NCI-H69 (cell line): Measurements from ENCODE around the gene STAM2.
"Not testable (repeated sequence)": the region's sequence is repeated elsewhere in the genome, so short reads cannot be mapped to it uniquely, and the experiment has no call there.

Experiments used
- DNase-seq: peaks from one replicate; lab custom pipeline; 2025; lab: John Stamatoyannopoulos, UW

STAM2 gene

GRCh38 chr2:152106464-152106863 is 69.1 kb downstream of the STAM2 start:
- DNase-seq: no peak

DNA sequence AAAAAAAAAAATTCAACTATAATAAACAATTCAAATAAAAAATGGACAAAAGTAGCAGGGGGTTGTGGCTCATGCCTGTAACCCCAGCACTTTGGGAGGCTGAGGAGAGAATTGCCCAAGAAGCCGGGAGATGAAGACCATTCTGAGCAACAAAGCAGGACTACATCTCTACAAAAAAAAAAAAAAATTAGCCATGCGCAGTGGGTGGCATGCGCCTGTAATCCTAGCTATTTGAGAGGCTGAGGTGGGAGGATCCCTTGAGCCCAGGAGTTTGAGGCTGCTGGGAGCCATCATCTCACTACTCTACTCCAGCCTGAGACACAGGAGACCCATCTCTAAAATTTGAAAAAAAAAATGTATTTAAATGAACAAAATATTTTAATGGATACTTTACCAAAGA is 72.3 kb downstream of the STAM2 start:
- DNase-seq: no peak

DNA sequence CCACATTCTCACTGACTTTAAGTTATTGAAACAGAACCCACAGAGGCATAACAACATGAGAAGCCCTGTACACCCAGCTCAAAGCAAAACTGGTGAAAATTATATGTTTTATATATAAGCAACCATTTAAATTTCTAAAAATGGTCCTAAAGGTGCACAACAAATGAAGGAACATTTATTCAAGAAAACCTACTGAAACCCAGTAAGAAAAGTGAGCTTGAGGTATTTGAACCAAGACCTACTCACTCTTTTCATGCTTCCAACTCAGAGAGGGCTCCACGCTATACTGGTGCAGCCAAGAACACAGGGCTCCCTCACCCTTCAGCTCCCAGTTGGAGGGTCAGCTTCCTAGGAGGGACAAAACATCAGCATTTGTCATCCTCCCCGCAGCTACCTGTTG is 74.6 kb downstream of the STAM2 start:
- no peak for DNase-seq

DNA sequence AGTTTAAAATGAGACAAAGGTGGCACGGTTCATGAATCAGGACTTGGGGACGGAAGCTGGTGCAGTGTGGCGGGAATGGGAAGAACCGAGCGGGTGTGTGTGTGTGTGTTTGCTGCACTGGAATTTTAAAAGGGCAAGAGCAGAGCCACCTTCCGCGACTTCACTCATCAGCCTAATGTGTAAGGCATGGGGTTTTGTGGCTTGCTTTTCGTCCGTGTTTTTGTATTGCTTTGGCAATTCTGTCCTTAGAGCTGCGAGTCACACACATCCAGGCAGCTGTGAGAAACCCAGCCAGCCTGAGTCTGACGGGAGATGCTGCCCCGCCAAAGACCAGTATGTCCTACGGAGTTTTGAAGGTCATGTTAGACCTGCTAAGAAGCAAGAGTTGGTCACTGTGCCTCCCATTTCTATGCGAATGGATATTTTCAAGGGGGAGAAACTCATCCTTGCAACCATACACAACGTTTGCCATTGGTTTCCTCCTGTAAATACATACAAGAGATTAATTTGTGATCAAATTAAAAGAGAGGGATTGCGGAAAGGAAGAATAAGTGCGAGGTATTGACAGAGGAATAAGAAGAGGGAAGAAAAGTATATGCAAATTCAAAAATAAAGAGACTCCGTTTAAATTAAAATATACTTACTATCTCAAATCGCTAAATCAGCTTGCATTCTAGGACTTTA is 76.1 kb downstream of the STAM2 start:
- DNase-seq: peak; percentile 15

DNA sequence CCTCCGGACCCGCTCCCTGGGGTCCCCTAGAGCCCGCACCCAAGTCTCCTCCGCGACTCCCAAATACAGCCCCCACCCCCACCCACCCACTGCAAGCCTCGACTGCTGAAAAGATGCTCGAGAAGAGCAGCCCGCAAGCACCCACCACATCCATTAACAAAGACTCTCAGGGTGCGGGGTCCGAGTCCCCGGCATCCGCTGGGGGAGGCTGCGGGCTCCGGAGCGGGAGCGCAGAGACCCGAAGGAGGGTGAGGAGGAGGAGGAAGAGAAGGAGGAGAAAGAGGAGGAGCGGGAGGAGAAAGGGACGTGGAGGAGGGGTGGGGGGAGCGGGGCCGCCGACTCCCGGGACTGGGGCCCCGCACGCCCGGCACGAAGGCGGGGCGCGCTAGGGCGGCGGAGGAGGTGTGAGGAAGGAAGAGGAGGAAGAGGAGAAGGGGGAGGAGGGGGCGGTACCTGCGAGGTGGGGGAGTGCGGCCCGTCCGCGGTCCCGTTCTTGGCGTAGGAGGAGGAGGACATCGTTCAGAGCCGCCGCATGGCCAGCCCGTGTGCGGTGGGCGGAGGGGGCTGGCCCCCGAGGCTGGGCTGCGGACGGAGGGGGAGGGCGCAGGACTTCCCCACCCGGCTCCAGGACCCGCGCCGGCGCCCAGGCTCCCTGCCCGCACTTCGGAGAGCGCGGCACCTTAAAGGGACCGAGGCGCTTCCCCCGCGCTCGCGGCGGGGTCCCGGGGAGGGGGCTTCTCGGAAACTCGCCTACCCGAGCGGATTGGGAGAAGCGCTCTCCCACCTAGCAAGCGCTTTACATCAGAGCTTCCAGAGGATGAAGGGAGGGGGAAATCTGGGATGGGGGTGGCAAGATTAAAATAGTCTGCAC is 76.8 kb downstream of the STAM2 start, which contains the start of gene CACNB4:
TSS of gene CACNB4 (minus strand) at position 549 of the 871 bp plus-strand sequence.
- DNase-seq: peak; percentile 31

DNA sequence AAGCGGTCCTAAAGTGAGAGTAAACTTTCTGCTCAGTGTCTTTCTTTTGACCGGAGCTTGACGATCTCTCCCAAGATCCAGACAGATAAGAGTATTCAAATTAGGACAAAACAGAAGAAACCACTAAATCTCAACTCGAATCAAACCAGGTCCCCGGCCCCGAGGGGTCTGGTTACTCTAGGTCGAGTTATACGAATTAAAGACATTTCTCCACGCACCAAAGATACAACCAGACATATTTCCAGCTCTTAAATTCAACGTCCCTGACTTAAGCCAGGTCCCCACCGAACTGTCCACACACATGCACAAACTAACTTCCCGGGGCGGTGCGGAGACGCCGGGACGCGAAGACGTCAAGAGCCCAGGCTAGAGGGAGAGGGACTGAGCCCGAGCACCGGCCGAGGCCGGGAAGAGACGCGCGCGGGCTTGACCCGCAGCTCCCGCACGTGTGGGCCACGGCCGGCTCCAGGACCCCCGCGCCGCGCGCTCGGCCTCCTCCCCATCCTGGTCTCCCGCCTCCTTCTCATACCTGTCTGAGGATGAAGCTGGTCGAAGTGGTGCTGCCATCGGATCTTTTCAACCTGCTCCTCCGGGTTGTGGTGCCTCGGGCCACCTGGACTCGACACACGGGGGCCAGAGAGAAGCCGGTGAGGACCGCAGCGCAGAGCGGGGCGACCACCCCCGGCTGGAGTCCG is 77.6 kb downstream of the STAM2 start:
- DNase-seq: peak; percentile 20

- DNase-seq: peak; percentile 18
Measured at GRCh38 chr2:152097290-152097800, 78.2 kb downstream of the STAM2 start.

- no peak for DNase-seq
Measured at GRCh38 chr2:152095146-152095545, 80.4 kb downstream of the STAM2 start.

GRCh38 chr2:152094014-152094413 is 81.5 kb downstream of the STAM2 start:
- no peak for DNase-seq

DNA sequence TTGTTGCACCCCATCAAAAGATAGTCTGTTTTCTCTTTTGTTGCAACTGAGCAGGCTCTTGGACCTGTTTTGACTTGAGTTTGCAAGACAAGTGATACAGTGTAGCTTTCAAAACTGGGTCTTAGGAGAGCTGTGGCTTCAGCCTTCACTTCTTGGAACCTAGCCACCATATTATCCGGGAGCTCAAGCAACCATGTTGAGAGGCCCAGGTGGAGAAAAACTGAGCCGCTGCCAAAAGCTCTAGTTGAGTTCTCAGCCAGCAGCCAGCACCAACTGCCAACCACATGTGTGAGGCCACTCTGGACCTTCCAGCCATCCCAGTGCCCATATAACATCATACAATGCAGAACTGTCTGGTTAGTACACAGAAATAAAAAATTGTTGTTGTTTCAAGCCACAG is 82.1 kb downstream of the STAM2 start:
- peak; percentile 1 for DNase-seq

GRCh38 chr2:152092095-152092494 is 83.5 kb downstream of the STAM2 start:
- DNase-seq: no peak

GRCh38 chr2:152090726-152091125 is 84.8 kb downstream of the STAM2 start:
- DNase-seq: not testable (repeated sequence)

GRCh38 chr2:152089238-152089637 is 86.3 kb downstream of the STAM2 start:
- no peak for DNase-seq

GRCh38 chr2:152088006-152088405 is 87.6 kb downstream of the STAM2 start:
- DNase-seq: no peak

GRCh38 chr2:152086231-152086630 is 89.3 kb downstream of the STAM2 start:
- DNase-seq: peak; percentile 1

DNA sequence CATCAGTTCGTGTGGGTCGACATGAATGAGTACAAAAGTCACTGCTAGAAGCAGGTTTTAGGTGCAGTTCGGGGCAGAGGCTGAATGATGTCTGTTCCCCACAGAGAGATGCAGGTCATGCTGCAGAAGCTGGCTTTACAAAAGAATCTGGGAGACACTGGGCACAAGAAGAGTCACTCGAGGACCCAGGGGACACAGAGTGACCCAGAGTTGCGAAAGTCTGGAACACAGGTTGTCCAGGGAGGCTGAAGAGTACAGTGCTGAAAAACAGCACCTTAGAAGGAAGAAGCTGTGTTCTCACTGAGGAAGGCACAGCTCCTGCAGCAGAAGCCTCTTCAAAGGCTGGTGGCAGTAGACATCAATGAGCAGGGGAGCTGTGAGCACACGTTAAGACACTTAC is 91.5 kb downstream of the STAM2 start:
- no peak for DNase-seq

DNA sequence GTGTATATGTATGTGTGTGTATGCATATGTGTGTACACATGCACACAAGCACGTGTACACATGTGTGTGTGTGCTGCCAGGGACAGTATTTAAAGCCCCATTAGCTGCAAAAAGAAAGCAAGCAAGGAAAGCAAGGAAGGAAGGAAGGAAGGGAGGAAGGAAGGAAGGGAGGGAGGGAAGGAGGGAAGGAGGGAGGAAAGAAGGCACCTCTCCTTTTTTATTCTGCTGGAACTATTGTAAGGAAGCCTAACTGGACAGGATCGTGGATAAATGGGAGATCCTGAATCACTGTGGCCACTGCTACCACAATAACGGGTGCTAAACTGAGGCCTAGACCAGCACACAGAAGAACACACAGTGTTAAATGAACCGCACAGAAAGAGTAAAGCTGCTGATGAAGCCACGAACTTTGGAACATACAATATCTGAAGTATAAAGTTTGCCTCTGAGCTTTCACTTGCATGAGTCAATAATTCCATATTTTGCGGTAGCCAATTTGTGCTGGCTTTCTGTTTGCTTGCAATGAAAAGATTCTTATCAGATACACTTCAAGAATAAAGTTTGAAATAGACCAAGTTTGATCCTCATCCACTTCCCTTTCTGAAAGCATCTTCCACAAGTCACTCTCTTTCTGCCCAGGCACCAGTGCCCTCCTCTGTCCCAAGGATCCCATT is 92.2 kb downstream of the STAM2 start:
- no peak for DNase-seq

- DNase-seq: no peak
Measured at GRCh38 chr2:152078662-152079061, 96.9 kb downstream of the STAM2 start.

DNA sequence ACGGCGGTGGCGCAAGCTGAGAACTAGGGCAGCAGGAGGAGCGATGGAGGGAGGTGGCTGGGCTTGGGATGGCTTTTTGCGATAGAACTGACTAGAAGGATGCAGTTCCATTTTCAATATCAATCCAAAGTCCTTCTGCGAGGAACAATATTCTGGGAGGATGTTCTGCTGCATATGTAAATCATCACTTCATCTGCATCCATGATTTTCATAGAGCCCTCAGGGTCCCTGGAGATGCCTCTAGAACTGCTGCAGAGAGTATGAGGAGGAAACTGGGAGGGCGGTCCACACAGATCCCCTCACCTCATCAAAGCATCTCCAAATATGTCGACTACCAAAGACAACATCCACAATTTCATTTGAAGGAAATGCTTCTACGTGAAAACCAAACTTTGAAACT is 97.5 kb downstream of the STAM2 start:
- DNase-seq: no peak

DNA sequence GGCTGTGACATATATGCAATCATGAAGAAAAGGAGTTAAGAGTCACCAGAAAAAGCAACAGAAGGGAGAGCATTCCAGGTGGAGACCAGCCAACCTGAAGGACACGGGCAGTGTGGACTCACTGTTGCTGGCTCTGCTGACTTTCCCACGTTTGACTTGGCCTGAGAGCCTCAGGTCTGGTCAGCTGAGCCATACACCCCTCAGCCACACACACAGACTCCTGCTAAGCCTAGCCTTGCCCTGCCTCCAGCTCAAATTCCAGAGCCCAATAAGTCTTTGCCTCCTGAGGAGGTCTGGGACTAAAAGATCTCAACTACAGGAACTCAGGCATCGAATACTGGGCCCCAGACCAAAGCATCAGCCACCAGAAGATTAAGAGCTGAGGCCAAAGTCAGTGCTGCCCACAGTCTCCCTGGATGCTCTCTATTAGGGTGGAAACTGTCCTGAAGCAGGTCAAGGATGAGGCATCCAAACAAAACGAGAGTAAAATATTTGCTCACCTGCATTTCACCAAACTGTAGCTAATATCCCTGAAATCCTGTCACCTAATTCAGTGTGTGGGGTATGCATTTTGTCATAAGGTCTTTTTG is 100.0 kb downstream of the STAM2 start:
- no peak for DNase-seq

- DNase-seq: no peak
Measured at GRCh38 chr2:152072011-152072410, 103.6 kb downstream of the STAM2 start.

- no peak for DNase-seq
Measured at GRCh38 chr2:152071518-152071917, 104.0 kb downstream of the STAM2 start.
